NCI-H1105 (cell line): ENCODE data around the gene SIGLECL1.
"Not testable (repeated sequence)": the region's sequence is repeated elsewhere in the genome, so short reads cannot be mapped to it uniquely, and the experiment has no call there.

ENCODE experiments used
- DNase-seq: peaks from one replicate; lab custom pipeline; 2025; lab: John Stamatoyannopoulos, UW

SIGLECL1 gene

DNA sequence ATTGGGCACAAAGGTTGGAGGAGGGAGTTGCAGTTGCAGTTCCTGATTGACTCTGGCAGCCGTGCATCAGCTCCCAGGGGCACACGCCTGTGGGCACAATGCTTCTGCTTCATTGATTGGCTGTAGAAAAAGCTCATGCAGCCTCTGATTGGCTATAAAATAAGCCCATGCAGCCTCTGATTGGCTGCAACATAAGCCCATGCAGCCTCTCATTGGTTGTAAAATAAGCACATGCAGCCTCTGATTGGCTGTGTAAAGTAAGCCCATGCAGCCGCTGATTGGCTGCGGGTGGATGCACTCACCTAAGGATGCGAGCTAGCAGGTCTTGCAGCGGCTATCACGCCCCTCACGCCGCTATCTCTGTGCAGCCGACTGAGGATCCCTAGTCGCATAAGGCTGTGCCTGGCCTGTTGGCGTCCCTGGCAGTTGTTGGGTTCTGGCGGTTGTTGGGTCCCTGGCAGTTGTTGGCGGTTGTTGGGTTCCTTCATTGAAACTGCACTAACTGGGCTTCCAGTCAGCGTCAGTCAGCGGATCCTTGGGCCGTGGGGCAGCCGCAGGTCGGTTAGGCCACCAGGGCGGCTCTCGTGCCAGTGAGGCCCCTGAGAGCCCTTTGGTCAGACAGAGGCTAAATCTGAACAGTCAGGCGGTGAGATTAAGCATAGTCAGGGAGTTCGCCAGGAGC, at the start of gene SIGLECL1:
SIGLECL1 (plus strand) TSS at position 295 of the 682 bp plus-strand sequence. CDS start 12,993 bp downstream, outside the sequence.
- no peak for DNase-seq

DNA sequence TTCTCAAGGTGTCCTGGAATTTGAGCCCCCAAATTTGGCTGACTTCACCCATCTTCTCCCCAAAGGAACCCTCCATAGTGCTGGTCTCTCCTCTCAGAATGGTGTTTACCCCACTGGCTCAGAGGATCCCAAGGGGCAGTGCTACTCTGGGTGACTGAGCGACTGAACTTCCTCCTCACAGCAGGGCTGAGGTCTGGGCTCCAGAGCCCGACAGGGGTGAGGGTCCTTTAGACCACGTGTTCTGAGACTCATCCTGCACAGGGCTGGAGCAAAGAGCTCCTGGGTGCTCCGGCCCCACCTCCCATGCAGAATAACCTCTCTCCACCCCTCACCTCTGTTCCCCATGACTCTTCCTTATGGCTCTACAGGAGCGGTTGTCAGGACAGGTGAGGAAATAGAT, 49.2 kb upstream of the SIGLECL1 start:
- no peak for DNase-seq

DNA sequence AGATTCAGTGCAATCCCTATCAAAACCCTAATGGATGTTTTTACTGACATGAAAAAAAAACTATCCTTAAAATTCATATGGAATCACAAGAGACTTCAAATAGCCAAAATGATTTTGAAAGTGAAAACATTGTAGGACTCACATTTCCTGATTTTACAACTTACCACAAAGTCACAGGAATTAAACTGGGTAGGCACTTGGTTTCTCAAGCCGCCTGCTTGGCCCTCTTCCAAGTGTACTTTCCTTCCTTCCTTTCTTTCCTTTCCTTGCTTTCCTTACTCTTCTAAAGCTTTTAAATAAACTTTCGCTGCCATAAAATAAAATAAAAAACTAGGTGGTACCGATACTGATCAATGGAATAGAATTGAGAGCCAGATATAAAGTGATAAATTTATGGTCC, 47.0 kb upstream of the SIGLECL1 start:
- no peak for DNase-seq

DNA sequence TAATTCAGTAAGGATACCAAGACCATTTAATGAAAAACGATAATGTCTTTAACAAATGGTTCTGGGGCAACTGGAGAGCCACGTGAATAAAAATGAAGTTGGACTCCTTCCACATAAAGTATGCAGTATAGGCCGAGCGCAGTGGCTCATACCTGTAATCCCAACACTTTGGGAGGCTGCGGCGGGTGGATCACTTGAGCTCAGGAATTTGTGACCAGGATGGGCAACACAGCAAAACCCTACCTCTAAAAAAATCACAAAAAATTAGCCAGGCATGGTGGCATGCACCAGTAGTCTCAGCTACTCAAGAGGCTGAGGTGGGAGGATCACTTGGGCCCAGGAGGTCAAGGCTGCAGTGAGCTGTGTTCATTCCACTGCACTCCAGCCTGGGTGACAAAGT, 46.6 kb upstream of the SIGLECL1 start:
- DNase-seq = no peak

DNA sequence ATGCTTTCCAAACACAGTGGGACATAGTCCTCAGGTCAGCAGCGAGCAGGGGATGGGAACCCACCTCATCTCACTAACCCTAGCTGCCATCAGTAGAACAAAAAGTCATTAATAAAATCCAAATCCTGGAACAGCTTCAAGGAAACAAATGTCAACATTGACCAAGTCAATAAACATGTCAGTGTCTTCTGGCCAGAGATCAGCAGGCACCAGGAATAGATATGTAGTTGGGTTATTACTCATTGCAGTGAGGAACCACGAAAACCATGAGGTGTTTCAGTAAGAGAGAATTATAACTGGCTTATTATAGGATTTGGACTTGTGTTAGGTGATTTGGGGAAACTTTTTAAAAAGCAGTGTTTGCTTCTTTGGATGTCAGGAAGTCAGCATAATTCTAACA, 43.1 kb upstream of the SIGLECL1 start:
- DNase-seq = no peak

DNA sequence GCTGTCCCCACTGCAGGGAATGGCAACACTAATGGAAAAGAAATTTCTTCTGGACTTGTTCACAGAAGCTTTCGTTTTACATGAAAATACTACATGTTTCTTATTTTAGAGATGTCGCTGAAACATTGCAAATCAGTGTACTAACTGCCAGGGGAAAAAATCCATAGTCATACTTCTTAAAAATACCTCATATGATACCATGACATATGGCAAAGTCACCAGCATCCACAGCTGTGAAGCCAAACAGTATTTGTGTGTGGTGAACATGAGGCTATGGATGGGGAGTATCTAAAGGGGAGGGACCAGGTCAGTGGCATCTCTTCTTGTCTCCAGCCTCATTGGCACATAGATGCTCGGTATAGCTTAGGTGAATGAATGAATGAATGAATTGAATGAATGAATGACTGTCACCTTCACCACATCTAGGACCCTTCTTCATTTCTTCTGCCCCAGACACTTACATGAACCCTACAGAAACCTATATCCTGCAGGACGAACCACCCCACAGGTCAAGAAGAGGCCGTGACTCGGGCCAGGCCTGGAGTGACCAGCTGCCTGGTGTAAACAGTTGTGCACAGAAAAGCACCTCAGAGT, 40.6 kb upstream of the SIGLECL1 start:
- no peak for DNase-seq

DNA sequence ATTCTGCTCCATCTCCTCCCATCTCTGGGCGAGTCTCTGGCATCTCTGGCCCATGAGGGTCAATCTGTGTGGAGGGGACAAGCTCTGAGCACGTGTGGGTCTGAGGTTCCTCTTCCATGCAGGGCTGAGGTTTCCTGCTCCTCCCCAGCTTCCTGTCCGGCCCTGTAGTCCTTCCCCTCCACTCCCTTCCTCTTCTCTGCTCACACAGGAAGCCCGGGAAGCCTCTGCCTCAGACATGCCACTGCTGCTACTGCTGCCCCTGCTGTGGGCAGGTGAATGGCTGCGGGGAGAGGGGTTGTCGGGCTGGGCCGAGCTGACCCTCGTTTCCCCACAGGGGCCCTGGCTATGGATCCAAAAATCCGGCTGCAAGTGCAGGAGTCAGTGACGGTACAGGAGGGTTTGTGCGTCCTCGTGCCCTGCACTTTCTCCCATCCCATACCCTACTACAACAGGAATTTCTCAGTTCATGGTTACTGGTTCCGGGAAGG, 40.0 kb upstream of the SIGLECL1 start:
- DNase-seq = not testable (repeated sequence)

DNA sequence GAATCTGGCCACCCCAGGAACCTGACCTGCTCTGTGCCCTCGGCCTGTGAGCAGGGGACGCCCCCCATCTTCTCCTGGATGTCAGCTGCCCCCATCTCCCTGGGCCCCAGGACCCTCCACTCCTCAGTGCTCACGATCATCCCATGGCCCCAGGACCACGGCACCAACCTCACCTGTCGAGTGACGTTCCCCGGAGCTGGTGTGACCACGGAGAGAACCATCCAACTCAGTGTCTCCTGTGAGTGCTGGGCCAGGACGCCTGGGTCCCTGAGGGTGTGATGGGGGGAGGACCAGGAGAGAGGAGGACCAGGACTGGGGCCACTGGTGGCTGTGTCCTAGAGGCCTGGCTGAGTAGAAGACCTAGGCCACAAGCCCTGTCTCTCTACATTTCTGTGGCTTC, 39.0 kb upstream of the SIGLECL1 start:
- DNase-seq = no peak

DNA sequence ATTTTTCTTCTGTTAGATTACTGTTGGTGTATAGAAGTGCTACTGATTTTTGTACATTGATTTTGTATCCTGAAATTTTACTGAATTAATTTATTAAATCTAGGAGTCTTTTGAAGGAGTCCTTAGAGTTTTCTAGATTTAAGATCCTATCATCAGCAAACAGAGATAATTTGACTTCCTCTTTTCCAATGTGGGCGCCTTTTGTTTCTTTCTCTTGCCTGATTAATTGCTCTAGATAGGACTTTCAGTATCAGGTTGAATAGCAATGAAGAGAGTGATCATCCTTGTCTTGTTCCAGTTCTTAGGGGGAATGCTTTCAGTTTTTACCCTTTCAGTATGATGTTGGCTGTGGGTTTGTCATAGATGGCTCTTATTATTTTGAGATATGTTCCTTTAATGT, 31.6 kb upstream of the SIGLECL1 start:
- DNase-seq = no peak

DNA sequence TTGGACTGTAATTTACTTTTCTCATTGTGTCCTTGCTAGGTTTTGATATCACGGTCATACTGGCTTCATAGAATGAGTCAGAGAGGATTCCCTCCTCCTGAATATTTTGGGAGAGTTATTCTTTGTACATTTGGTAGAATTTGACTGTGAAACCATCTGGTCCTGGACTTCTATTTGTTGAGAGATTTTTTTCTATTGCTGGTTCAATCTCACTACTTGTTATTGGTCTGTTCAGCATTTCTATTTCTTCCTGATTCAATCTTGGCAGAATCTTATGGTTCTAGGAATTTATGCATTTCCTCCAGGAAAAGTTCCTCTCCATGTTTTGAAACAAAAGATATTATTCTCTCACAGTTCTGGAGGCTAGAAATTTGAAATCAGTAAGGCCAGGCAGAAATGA, 30.9 kb upstream of the SIGLECL1 start:
- DNase-seq = no peak

DNA sequence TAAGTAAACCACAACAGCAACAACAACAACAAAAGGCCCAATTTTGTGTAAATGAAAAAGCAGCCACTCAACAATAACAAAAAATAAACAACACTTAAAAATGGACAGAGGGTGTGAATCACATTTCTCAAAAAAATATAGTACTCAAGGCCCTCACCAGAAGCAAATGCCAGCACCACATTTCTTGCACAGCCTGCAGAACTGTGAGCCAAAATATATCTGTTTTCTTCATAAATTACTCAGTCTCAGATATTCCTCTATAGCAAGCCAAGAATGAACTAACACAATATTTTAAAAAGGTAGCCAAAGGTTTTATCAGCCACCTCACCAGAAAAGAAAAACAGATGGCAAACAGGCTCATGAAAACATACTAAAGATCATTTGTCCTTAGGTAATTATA, 29.9 kb upstream of the SIGLECL1 start:
- no peak for DNase-seq

DNA sequence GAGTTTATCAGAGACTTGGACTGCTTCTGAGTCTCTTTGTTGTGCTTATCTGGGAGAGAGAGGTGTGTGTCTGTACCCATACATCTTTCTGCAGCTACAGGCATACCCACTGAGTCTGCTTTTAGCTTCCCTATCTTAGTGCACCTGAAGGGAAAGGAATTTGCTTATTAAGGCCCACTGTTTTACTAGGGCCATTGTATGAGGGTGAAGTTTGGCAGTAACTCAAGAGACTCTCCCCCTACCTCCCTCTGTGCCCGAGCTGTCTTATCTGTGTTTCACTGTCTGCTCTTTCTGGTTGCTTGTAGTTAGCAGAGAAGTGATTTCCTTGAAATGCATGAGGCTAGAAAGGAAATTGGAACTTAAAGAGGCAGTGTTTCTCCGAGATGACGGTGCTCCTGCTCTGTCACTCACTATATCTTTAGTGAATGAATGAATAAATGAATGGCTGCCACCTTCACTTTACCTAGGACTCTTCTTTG, 26.7 kb upstream of the SIGLECL1 start:
- no peak for DNase-seq

DNA sequence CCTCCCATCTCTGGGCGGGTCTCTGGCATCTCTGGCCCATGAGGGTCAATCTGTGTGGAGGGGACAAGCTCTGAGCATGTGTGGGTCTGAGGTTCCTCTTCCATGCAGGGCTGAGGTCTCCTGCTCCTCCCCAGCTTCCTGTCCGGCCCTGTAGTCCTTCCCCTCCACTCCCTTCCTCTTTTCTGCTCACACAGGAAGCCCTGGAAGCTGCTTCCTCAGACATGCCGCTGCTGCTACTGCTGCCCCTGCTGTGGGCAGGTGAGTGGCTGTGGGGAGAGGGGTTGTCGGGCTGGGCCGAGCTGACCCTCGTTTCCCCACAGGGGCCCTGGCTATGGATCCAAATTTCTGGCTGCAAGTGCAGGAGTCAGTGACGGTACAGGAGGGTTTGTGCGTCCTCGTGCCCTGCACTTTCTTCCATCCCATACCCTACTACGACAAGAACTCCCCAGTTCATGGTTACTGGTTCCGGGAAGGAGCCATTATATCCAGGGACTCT, 25.9 kb upstream of the SIGLECL1 start, which contains the start of gene CD33:
CD33 (plus strand) TSS at position 183 of the 496 bp plus-strand sequence; CDS start at position 222, 39 bp downstream.
- DNase-seq = not testable (repeated sequence)

DNA sequence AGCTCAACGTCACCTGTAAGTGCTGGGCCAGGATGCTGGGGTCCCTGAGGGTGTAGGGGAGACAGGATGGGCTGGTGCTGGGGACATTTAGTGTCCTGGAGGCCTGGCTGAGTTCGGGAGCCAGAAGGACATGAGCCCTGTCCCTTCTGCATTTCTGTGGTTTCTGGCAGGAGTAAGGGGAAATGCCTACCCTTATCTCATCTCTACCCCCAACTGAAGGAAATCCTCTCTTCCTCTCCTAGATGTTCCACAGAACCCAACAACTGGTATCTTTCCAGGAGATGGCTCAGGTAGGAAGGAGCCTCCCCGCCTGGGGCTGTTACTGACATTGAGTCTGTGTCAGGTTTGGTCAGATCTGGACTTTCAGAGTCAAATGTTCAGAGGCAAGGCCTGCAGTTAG, 24.8 kb upstream of the SIGLECL1 start:
- DNase-seq = no peak

DNA sequence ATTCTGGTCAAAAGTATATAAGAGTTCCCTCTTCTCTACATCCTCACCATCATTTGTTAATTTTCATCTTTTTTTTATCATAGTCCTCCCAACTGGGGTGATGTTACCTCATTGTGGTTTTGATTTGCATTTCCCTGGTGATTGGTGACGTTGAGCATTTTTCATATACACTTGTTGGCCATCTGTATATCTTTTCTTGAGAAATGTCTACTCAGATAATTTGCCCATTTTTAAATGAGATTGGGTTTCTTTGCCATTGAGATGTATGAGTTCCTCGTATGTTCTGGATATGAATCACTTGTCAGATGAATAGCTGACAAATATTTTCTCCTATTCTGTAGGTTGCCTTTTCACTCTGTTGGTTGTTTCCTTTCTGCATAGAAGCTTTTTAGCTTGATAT, 23.6 kb upstream of the SIGLECL1 start:
- DNase-seq = no peak

DNA sequence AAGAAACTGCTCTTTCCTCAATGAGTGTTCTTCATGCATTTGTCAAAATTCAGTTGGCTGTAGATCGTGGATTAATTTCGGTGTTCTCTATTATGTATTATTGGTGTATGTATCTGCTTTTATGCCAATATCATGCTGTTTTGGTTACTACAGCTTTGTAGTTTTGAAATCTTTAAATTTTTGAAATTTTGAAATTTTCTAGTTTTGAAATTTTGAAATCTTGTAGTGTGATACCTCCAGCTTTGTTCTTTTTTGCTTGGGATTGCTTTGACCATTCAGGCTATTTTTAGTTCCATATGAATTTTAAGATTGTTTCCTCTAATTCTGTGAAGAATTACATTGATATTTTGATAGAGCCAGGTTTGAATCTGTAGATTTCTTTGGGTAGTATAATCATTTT, 22.9 kb upstream of the SIGLECL1 start:
- no peak for DNase-seq

DNA sequence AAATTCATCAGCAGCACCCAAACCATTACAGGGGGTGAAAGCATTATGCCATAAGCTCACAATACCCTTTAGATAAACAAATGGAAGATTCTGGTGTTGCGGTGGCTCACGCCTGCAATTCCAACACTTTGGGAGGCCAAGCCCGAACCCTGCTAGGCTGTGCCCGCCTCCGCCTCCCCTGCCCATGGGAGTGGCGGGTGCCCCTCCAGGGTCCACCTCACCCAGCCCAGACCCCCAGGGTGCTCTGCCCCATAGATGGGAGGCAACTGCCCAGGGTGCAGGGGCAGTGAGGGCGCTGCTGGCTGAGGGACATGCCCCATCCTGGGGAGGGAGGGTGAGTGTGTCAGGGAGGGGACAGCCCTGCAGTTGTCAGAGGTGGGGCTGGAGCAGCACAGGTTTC, 10.0 kb upstream of the SIGLECL1 start:
- DNase-seq = no peak

DNA sequence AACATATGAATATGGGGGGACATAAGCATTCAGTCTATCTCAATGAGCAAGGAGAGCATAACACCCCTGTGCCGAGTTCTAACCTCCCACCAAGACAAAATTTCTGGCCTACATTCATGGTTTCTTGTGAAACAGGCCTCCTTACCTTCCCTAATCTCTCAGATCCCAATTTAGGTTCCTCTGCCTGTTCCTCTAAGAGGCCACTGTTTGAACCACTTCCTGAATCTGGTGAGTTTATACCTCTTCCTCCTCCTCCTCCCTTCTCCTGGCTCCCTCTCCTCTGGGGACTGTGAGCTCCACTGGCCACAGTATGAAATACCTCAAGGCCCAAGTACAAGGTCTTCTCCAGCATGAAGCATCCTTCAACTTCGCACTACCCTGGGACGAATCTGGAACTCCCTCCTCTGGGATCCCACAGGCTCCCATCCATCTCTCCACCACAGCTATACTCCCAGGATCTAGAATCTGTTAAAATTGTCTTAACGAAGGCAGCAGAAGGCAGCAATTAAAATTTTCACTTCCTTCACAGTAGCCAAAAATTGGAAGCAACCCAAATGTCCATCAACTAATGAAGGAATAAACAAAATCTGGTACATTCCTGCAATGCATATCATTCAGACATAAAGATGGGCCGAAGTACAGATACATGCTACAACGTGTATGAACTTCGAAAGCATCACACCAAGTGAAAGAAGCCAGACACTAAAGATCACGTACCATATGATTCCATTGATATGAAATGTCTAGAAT, 7.8 kb upstream of the SIGLECL1 start:
- DNase-seq = no peak

DNA sequence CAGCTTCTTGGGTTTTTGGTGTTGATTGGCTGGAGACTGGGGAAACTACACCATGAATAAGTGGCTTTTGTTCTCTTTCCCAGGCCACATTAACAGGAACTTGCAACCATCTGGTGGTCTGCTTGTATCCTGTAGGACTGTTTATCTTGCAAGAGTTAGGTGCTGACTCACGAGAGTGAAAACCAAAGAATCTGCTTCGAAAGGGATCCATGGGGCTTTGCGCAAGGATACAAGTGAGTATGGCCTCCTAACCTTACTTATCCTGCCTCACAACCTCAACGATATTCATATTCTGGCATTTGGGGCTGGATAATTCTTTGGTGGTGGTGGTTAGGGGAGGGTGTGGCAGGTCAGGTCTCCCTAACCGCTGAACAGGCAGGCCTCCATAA, 4.7 kb upstream of the SIGLECL1 start:
- DNase-seq = no peak

DNA sequence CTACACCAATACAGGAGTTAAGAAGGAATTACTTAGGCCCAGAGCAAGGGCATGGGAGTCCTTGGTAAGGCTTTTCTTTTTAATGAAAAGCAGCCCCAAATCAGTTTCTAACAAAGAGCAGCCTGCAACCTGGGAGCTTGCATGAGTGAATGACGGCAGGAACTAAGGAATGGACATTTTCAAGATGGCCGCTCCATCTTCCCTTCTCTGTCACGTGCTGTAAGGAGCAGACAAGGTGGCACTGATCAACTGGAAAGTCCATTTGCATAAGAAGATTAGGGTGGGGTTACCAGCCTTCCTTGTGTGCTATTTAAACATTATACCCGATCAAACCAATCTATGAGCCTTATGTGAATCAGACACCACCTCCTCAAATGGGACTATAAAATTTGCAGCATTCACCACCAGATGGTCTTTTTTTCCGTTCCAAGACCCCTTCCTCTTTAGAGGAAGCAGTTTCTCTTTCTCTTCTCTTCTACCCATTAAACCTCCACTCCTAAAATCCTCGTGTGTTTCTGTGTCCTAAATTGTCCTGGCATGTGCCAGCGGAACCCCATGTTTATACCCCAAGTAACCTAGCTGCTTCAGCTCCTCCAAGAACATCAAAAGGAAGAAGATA, 2.8 kb upstream of the SIGLECL1 start:
- no peak for DNase-seq

DNA sequence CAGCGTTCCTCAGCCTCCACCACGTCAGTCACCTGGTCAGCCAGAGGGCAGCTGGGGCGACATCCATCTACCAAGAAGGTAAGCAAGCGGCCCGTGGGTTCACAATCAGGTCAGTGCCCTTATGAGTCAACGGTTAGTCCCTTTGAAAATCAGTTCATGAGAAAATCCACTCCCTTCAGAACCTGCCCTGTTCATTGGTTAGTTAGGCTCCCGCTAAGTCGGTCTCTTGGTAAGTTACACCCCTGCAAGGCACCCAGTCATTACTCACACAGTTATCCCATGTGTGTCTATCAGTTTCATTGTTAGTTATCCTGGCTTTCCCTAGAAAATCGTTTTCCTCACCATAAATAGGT, 564 bp downstream of the SIGLECL1 start:
- DNase-seq = no peak

DNA sequence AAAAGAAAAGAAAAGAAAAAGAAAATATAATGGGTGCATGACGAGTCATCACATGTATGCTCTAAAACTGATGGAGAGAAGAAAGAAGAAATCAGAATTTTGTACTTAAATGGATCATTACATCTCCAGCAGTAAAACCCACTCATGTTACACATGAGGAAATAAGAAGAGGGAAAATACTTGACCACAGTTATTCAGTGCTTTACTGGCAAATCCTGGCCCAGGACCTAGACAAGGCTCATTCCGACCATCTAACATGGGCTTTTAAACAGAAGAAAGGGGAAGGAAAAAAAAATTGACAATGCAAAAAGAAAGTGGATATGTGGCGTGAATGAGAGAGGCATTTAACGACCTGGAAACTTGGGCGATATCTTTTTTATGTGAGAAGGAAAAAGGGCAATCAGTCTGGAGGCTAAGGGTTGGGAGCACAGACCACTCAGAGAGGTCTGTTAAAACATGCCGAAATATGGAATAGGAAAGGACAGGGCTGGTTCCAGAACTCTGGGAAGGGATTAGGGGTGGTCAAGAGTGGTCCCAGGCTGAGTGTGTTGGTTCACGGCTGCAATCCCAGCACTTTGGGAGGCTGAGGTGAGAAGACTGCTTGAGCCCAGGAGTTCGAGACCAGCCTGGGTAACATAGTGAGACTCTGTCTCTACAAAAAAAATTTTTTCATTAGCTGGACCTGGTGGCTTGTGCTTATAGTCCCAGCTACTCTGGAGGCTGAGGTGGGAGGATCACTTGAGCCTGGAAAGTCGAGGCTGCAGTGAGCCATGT, 1.6 kb downstream of the SIGLECL1 start:
- no peak for DNase-seq
